HepG2 (cell line): ENCODE measurements around the gene SSC5D. TPM values are rescaled to one million over a fixed set of nuclear protein-coding genes. Genes with fewer than 3 reads are reported as not detected.
A peak's percentile ranks its signal among the peaks of the same experiment; 100 is the strongest.

Source experiments
- DR1 ChIP-seq: sonication (generic); formaldehyde crosslinking; IDR thresholded peaks from 2 replicates; pipeline ENCODE4 v1.8.0; 2021; ENCODE audit warnings: mild to moderate bottlenecking, missing genetic modification reagents, inconsistent platforms
- EHMT2 ChIP-seq: fragments of 200-600 bp; sonication (generic); IDR thresholded peaks from 2 replicates; pipeline ENCODE4 v1.7.0; 2017; ENCODE audit warnings: antibody characterized with exemption, low read depth, low read length, borderline replicate concordance
- ELF4 ChIP-seq: sonication (generic); formaldehyde crosslinking; IDR thresholded peaks from 2 replicates; pipeline ENCODE4 v1.5.0; 2020; ENCODE audit warnings: missing genetic modification reagents, mild to moderate bottlenecking, moderate library complexity, borderline replicate concordance
- HOXA3 ChIP-seq: sonication (generic); formaldehyde crosslinking; IDR thresholded peaks from 2 replicates; pipeline ENCODE4 v1.5.0; 2020; ENCODE audit warnings: missing genetic modification reagents
- JDP2 ChIP-seq: sonication (generic); formaldehyde crosslinking; IDR thresholded peaks from 2 replicates; pipeline ENCODE4 v1.8.1; 2022; ENCODE audit warnings: missing genetic modification reagents, borderline replicate concordance
- MAZ ChIP-seq, 2 experiments: sonication (generic) in 1 of 2; formaldehyde crosslinking in 1 of 2; IDR thresholded peaks; 2 replicates each; pipeline versions ENCODE4 v1.5.0 to v1.6.1; 2012 to 2020; ENCODE audit warnings: low read depth in 2 of 2, mild to moderate bottlenecking in 2 of 2, borderline replicate concordance in 1 of 2, improper control_type of control experiment in 1 of 2, low read length in 1 of 2, missing genetic modification reagents in 1 of 2, moderate library complexity in 1 of 2
- POLR2AphosphoS2 ChIP-seq: IDR thresholded peaks from 2 replicates; pipeline ENCODE4 v1.6.1; 2011; ENCODE audit warnings: low read depth, low read length, improper control_type of control experiment
- TBX3 ChIP-seq: fragments of 450-650 bp; IDR thresholded peaks from 2 replicates; pipeline ENCODE4 v1.6.1; 2017; ENCODE audit warnings: antibody characterized with exemption, mild to moderate bottlenecking, inconsistent platforms, borderline replicate concordance
- TGIF2 ChIP-seq: IDR thresholded peaks from 2 replicates; pipeline ENCODE4 v1.6.1; 2016; ENCODE audit warnings: control low read depth, missing compliant biosample characterization
- TP53 ChIP-seq: sonication (generic); formaldehyde crosslinking; conservative IDR thresholded peaks from 2 replicates; pipeline ENCODE4 v1.4.0; 2020; ENCODE audit warnings: missing genetic modification reagents
- TRIM24 ChIP-seq: sonication (generic); formaldehyde crosslinking; IDR thresholded peaks from 2 replicates; pipeline ENCODE4 v1.8.0; 2022; ENCODE audit warnings: mild to moderate bottlenecking, missing genetic modification reagents
- ZBTB38 ChIP-seq: sonication (generic); formaldehyde crosslinking; IDR thresholded peaks from 2 replicates; pipeline ENCODE4 v1.5.1; 2020; ENCODE audit warnings: mild to moderate bottlenecking, missing genetic modification reagents
- ZNF143 ChIP-seq: sonication (generic); formaldehyde crosslinking; IDR thresholded peaks from 2 replicates; pipeline ENCODE4 v1.4.0; 2020; ENCODE audit warnings: missing genetic modification reagents
- ZNF205 ChIP-seq: IDR thresholded peaks from 2 replicates; pipeline ENCODE4 v1.6.1; 2018; ENCODE audit warnings: missing biosample characterization, missing genetic modification reagents
- ZNF446 ChIP-seq: sonication (generic); formaldehyde crosslinking; IDR thresholded peaks from 2 replicates; pipeline ENCODE4 v1.5.0; 2020; ENCODE audit warnings: mild to moderate bottlenecking, missing genetic modification reagents
- ZNF652 ChIP-seq: IDR thresholded peaks from 2 replicates; pipeline ENCODE4 v1.6.1; 2016; ENCODE audit warnings: low read depth, borderline replicate concordance
- ZNF7 ChIP-seq: IDR thresholded peaks from 2 replicates; pipeline ENCODE4 v1.6.1; 2016; ENCODE audit warnings: missing biosample characterization, missing genetic modification reagents
- ZNF816 ChIP-seq: sonication (generic); formaldehyde crosslinking; IDR thresholded peaks from 2 replicates; pipeline ENCODE4 v1.8.0; 2022; ENCODE audit warnings: missing genetic modification reagents, mild to moderate bottlenecking, borderline replicate concordance
- polyA plus RNA-seq, 8 experiments: library from polyadenylated mRNA; depleted of rRNA in 3 of 8; stranded (reverse) in 7 of 8; unstranded in 1 of 8; fragments of >200 nt; fragmentation: Illumina TruSeq in 4 of 8; extraction: Trizol in 4 of 8; gene quantifications; 2 replicates each; pipeline versions ENCODE4 v1.2.1 to v1.2.3, GENCODE V29; 2011 to 2016; ENCODE audit warnings: low read depth in 4 of 8, missing spikeins in 1 of 8, mixed read lengths in 1 of 8; ENCODE audit not compliant: insufficient read depth in 1 of 8
- total RNA-seq, 5 experiments: library from RNA; depleted of rRNA; stranded (reverse); fragments of >200 nt; fragmentation: Illumina TruSeq; extraction: Trizol; gene quantifications; 2 replicates each; pipeline ENCODE4 v1.2.3, GENCODE V29; 2016; ENCODE audit warnings: low read depth in 1 of 5
- TF ChIP-seq, protein P1 (sequence below): sonication (generic); formaldehyde crosslinking; IDR thresholded peaks from 2 replicates; pipeline ENCODE4 v1.4.0; 2020; ENCODE audit warnings: missing genetic modification reagents
- TF ChIP-seq, protein P2 (sequence below): IDR thresholded peaks from 2 replicates; pipeline ENCODE4 v1.6.1; 2016; ENCODE audit warnings: low read depth, borderline replicate concordance
- TF ChIP-seq, protein P3 (sequence below): sonication (generic); formaldehyde crosslinking; IDR thresholded peaks from 2 replicates; pipeline ENCODE4 v1.5.0; 2020; ENCODE audit warnings: mild to moderate bottlenecking, missing genetic modification reagents
- TF ChIP-seq, protein P4 (sequence below): sonication (generic); formaldehyde crosslinking; IDR thresholded peaks from 2 replicates; pipeline ENCODE4 v1.4.0; 2020; ENCODE audit warnings: missing genetic modification reagents
- TF ChIP-seq, protein P5 (sequence below): IDR thresholded peaks from 2 replicates; pipeline ENCODE4 v1.6.1; 2016; ENCODE audit warnings: mild to moderate bottlenecking, missing biosample characterization, missing genetic modification reagents

The SSC5D gene
- total and polyA plus RNA-seq, 2 of the 13 experiments (the other 11 are each of a cell fraction or from before 2014, with no cell fraction given), result not detected

DNA sequence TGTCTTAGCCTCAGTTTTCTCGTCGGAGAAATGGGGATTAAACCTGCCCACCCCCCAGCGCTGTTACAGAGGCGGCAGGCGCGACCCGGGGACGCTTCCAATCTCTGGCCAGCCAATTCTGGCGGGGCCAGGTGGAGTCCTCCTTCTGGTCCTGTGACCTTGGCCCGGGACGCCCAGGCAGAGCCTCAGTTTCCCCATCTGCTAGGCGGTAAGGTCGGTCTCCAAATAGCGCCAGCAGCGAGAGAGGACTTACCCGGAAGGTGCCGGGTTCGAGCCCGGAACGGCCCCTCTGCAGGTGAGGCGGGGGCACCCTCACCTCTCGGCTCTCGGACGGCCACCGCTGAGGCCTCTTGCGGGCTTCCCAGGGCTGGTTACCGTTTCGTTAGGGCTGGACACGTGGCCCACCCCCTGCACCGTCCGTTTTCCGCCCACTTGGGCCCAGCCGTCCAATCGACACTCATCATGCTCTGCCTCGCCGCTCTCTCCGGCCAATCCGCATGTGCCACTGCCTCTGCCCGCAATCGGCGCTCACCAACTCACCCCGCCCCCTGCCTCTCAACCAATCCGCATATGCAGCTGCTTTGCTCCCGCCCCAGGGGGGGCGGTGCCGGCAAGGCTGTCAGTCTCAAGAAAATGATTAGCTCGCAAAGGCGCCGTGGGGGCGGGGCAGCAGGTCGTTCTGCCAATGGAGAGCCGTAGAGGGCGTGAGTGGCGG is 26.8 kb upstream of the SSC5D start, which contains the start of gene ISOC2 (continued):
- TF ChIP-seq, protein P1, sequence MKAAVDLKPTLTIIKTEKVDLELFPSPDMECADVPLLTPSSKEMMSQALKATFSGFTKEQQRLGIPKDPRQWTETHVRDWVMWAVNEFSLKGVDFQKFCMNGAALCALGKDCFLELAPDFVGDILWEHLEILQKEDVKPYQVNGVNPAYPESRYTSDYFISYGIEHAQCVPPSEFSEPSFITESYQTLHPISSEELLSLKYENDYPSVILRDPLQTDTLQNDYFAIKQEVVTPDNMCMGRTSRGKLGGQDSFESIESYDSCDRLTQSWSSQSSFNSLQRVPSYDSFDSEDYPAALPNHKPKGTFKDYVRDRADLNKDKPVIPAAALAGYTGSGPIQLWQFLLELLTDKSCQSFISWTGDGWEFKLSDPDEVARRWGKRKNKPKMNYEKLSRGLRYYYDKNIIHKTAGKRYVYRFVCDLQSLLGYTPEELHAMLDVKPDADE (CRISPR knock-in tag), result no peak
- TF ChIP-seq, protein P2, sequence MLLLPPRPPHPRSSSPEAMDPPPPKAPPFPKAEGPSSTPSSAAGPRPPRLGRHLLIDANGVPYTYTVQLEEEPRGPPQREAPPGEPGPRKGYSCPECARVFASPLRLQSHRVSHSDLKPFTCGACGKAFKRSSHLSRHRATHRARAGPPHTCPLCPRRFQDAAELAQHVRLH (CRISPR knock-in tag), result peak; percentile 78; the same call in 1 of the 2 replicates
- TF ChIP-seq TP53 (CRISPR knock-in tag) (0 out of 2 replicates have a peak, but pooled peaks have one; percentile 67), DR1 (CRISPR knock-in tag) (peak; percentile 75), ELF4 (CRISPR knock-in tag) (0 out of 2 replicates have a peak, but pooled peaks have one; percentile 17), EHMT2 (no peak), JDP2 (CRISPR knock-in tag) (no peak), TBX3 (peak; percentile 73; the same call in 1 of the 2 replicates), ZNF652 (CRISPR knock-in tag) (no peak), ZNF143 (no peak), ZNF816 (CRISPR knock-in tag) (peak; percentile 84; the same call in 1 of the 2 replicates), ZNF7 (CRISPR knock-in tag) (no peak), ZNF446 (CRISPR knock-in tag) (no peak), POLR2AphosphoS2 (no peak), MAZ (IDR thresholded peaks at IDR 0.05; ENCODE audit: borderline replicate concordance, low read depth, low read length) (no peak), MAZ (CRISPR knock-in tag; IDR thresholded peaks at IDR 0.05; ENCODE audit: low read depth) (no peak), TRIM24 (no peak), TGIF2 (CRISPR knock-in tag) (no peak), ZBTB38 (CRISPR knock-in tag) (0 out of 2 replicates have a peak, but pooled peaks have one; percentile 35), ZNF205 (no peak), HOXA3 (CRISPR knock-in tag) (peak; percentile 78)
- TF ChIP-seq, protein P3, sequence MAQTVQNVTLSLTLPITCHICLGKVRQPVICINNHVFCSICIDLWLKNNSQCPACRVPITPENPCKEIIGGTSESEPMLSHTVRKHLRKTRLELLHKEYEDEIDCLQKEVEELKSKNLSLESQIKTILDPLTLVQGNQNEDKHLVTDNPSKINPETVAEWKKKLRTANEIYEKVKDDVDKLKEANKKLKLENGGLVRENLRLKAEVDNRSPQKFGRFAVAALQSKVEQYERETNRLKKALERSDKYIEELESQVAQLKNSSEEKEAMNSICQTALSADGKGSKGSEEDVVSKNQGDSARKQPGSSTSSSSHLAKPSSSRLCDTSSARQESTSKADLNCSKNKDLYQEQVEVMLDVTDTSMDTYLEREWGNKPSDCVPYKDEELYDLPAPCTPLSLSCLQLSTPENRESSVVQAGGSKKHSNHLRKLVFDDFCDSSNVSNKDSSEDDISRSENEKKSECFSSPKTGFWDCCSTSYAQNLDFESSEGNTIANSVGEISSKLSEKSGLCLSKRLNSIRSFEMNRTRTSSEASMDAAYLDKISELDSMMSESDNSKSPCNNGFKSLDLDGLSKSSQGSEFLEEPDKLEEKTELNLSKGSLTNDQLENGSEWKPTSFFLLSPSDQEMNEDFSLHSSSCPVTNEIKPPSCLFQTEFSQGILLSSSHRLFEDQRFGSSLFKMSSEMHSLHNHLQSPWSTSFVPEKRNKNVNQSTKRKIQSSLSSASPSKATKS, result no peak
- TF ChIP-seq, protein P4, sequence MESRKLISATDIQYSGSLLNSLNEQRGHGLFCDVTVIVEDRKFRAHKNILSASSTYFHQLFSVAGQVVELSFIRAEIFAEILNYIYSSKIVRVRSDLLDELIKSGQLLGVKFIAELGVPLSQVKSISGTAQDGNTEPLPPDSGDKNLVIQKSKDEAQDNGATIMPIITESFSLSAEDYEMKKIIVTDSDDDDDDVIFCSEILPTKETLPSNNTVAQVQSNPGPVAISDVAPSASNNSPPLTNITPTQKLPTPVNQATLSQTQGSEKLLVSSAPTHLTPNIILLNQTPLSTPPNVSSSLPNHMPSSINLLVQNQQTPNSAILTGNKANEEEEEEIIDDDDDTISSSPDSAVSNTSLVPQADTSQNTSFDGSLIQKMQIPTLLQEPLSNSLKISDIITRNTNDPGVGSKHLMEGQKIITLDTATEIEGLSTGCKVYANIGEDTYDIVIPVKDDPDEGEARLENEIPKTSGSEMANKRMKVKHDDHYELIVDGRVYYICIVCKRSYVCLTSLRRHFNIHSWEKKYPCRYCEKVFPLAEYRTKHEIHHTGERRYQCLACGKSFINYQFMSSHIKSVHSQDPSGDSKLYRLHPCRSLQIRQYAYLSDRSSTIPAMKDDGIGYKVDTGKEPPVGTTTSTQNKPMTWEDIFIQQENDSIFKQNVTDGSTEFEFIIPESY (CRISPR knock-in tag), result no peak
- TF ChIP-seq, protein P5, sequence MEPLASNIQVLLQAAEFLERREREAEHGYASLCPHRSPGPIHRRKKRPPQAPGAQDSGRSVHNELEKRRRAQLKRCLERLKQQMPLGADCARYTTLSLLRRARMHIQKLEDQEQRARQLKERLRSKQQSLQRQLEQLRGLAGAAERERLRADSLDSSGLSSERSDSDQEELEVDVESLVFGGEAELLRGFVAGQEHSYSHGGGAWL (CRISPR knock-in tag), result 0 out of 2 replicates have a peak, but pooled peaks have one; percentile 81
